Measurements from ENCODE around the gene PARM1. TPM values are rescaled to one million over a fixed set of nuclear protein-coding genes. Genes with fewer than 3 reads are reported as not detected.

The PARM1 gene
- total and polyA plus RNA-seq, 12 donors = 11.3 to 204 (median 70.6) TPM

DNA sequence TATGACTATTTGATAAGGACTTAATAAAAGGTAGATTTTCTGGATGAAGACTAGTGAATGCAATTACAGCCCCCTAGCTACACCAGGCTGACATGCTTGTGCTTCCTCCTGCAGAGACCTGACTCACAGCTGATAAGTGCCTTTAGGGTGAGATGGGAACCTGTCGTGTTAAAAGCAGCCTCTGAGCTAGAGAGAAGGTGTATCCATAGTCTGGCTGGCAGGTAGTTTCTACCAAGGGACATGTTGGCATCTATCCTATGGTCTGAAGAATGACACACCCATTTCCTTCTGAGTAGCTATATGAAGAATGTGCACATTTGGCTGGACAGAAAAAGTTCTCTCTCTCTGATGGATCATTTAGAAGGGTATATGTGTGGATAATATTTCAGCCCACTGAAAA, 64.1 kb downstream of the PARM1 start:
- intact Hi-C loops (cut with DNase I) = no loop called here
- Histone ChIP-seq H3K4me3 (no peak overlapping the region), H3K4me1 (replicated peaks in 1 of 2) (no peaks in the 10 kb centered on the region), H3K36me3 (replicated peaks in 1 of 2) (no peaks in the 10 kb centered on the region), H3K9me3 (replicated peaks in 1 of 3) (no peaks in the 10 kb centered on the region), H3K27me3 (no peaks in the 10 kb centered on the region), H3K27ac (no peak overlapping the region)
- no peak for DNase-seq
- WGBS, 4 donors = 23 to 41% (median 37%) methylated on average over 1 of the region's 1 CpG
- TF ChIP-seq POLR2A (IDR thresholded peaks at IDR 0.05) = no peak
- TF ChIP-seq, protein P1, sequence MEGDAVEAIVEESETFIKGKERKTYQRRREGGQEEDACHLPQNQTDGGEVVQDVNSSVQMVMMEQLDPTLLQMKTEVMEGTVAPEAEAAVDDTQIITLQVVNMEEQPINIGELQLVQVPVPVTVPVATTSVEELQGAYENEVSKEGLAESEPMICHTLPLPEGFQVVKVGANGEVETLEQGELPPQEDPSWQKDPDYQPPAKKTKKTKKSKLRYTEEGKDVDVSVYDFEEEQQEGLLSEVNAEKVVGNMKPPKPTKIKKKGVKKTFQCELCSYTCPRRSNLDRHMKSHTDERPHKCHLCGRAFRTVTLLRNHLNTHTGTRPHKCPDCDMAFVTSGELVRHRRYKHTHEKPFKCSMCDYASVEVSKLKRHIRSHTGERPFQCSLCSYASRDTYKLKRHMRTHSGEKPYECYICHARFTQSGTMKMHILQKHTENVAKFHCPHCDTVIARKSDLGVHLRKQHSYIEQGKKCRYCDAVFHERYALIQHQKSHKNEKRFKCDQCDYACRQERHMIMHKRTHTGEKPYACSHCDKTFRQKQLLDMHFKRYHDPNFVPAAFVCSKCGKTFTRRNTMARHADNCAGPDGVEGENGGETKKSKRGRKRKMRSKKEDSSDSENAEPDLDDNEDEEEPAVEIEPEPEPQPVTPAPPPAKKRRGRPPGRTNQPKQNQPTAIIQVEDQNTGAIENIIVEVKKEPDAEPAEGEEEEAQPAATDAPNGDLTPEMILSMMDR (IDR thresholded peaks at IDR 0.05) = no peak

DNA sequence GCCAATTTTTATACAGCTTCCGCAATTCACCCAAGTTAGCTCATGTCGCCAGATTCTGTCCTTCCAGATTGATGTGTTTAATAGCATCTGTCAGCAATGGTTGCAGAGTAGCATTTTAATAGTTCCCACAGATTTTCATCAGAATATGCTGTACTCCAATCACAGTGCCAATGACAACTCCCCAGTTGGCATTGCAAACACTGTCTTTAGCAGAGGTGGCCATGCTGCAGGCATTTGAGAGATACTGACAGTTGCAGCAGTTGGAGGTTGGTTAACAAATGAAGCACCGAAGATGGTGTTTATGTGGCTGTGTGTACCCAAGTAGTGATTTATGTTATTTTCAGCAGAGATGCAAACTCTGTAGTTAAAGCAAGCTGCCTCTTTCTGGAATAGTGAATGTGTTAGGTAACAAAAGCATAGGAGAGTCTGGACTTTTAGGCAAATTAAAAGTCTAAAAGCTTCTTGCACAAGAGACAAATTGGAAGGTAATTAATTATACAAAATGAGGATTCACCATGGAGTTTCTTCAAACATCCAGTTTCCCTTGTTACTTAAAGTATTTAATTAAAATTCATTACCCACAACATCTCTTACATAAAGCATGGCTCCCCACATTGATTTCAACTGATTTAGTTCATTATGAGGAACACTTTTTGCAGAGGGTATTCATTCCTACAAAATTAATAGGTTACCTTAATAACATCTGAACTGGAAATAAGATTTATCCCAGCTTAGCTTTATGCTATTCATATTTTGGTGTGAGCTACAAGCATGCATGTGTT, 65.2 kb downstream of the PARM1 start:
- intact Hi-C loops (cut with DNase I) = no loop called here
- no peaks in the 10 kb centered on the region for H3K4me1 ChIP-seq (replicated peaks in 1 of 2)
- no peak overlapping the region for H3K4me3 ChIP-seq
- H3K36me3 ChIP-seq (replicated peaks in 1 of 2) = no peaks in the 10 kb centered on the region
- H3K27ac ChIP-seq = no peak overlapping the region
- no peak for DNase-seq
- H3K27me3 ChIP-seq = no peaks in the 10 kb centered on the region
- no peaks in the 10 kb centered on the region for H3K9me3 ChIP-seq (replicated peaks in 1 of 3)
- WGBS, 4 donors = 61 to 65% (median 62%) methylated on average over 3 of the region's 3 CpGs
- TF ChIP-seq POLR2A (IDR thresholded peaks at IDR 0.05) = no peak
- TF ChIP-seq, protein P1 (IDR thresholded peaks at IDR 0.05) = no peak

DNA sequence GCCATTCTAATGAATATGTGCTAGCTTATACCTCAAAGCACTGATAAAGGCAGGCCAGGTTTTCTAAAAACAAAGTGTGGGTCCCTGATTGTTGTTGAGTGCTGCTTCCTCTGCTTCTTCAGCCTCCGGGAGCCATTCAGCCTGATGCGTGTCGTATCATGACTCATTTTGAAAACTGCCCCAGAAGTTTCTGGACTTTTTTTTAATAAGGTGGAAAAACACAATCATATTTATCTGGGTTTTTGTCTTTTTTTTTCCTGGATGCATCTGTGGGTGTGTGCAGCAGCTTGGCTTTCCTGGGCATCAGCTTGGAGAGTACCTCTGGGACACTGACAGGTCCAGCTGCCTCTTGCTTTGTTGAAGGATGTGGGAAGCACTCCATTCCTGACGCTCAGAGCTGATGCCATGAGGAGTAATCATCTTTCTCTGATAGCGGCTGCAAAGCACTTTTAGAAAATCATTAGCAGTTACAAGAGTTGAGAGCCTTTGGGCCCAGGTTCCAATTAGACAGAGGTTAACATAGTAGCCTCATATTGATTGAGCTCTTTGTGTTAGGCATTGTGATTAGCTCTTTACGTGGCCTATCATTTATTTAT, 66.9 kb downstream of the PARM1 start:
- no peak overlapping the region for H3K27ac ChIP-seq
- DNase-seq = no peak
- no peaks in the 10 kb centered on the region for H3K4me1 ChIP-seq (replicated peaks in 1 of 2)
- TF ChIP-seq POLR2A (IDR thresholded peaks at IDR 0.05) = no peak
- TF ChIP-seq, protein P1 (IDR thresholded peaks at IDR 0.05) = no peak
- H3K36me3 ChIP-seq (replicated peaks in 1 of 2) = no peaks in the 10 kb centered on the region
- H3K9me3 ChIP-seq (replicated peaks in 1 of 3) = no peaks in the 10 kb centered on the region
- 66 to 85% (median 80%) methylated on average over 6 of the region's 6 CpGs for WGBS, 4 donors
- no peak overlapping the region for H3K4me3 ChIP-seq
- intact Hi-C loops (cut with DNase I) = no loop called here
- H3K27me3 ChIP-seq = no peaks in the 10 kb centered on the region

DNA sequence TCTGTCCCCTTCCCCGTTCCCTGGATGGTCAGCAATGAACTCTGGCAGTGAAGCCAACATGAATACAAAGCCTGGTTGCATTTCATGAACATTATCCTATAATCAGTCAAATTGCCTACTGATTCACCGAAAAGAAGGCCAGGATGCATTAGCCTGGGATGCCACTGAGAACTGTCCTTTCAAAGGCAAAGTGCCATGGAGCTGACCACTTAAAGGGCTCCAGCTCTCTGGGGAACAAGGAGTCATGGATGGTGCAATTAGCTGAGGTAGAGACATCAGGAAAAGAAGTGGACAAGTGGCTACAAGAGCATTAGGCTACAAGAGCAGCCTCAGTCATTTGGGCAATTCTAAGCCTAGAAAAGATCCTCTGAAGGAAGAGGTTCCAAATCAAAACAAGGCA, 69.0 kb downstream of the PARM1 start:
- DNase-seq = no peak
- Histone ChIP-seq H3K36me3 (replicated peaks in 1 of 2) (no peaks in the 10 kb centered on the region), H3K4me3 (no peak overlapping the region), H3K9me3 (replicated peaks in 1 of 3) (no peaks in the 10 kb centered on the region), H3K4me1 (replicated peaks in 1 of 2) (no peaks in the 10 kb centered on the region), H3K27ac (no peak overlapping the region), H3K27me3 (no peaks in the 10 kb centered on the region)
- intact Hi-C loops (cut with DNase I) = no loop called here
- TF ChIP-seq, protein P1 (IDR thresholded peaks at IDR 0.05) = no peak
- TF ChIP-seq POLR2A (IDR thresholded peaks at IDR 0.05) = no peak
- 75 to 87% (median 77%) methylated on average over 2 of the region's 2 CpGs for WGBS, 4 donors

Data from adrenal gland (tissue), 12 donors.